ENCODE results near the gene OR4F6.
"Not testable (repeated sequence)": the region's sequence is repeated elsewhere in the genome, so short reads cannot be mapped to it uniquely, and the experiment has no call there.

DNA sequence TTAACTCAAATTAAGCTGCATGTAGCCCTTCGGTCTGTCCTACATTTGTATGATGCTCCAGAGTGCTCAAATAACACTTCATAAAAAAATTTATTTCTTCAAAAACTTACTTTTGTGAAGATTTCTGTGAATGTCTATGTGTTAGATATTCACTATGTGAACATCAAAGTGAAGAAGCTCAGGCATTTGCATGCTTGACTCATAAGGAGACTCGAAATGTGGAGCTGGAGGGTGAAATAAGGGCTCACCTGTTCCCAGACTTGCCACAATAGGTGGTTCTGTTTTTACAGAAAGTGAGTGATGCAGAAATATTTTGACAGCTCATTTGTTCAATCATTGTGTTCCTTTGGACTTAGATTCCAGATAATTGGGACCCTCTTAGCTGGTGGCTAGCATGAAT lies 16.9 kb upstream of the OR4F6 start:
- TF ChIP-seq, protein P1, sequence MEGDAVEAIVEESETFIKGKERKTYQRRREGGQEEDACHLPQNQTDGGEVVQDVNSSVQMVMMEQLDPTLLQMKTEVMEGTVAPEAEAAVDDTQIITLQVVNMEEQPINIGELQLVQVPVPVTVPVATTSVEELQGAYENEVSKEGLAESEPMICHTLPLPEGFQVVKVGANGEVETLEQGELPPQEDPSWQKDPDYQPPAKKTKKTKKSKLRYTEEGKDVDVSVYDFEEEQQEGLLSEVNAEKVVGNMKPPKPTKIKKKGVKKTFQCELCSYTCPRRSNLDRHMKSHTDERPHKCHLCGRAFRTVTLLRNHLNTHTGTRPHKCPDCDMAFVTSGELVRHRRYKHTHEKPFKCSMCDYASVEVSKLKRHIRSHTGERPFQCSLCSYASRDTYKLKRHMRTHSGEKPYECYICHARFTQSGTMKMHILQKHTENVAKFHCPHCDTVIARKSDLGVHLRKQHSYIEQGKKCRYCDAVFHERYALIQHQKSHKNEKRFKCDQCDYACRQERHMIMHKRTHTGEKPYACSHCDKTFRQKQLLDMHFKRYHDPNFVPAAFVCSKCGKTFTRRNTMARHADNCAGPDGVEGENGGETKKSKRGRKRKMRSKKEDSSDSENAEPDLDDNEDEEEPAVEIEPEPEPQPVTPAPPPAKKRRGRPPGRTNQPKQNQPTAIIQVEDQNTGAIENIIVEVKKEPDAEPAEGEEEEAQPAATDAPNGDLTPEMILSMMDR (IDR thresholded peaks at IDR 0.05): not testable (repeated sequence)
- TF ChIP-seq NFYB (CRISPR knock-in tag; conservative IDR thresholded peaks at IDR 0.05; ENCODE audit: low read depth); ZBTB21 (CRISPR knock-in tag; IDR thresholded peaks at IDR 0.05; ENCODE audit: borderline replicate concordance); JUN (CRISPR knock-in tag; IDR thresholded peaks at IDR 0.05); TCF7 (CRISPR knock-in tag; IDR thresholded peaks at IDR 0.05; ENCODE audit: low read depth); ZNF121 (CRISPR knock-in tag; IDR thresholded peaks at IDR 0.05); SP1 (CRISPR knock-in tag; conservative IDR thresholded peaks at IDR 0.05); ZNF263 (CRISPR knock-in tag; IDR thresholded peaks at IDR 0.05; ENCODE audit: low read depth): not testable (repeated sequence)
- TF ChIP-seq, protein P2, sequence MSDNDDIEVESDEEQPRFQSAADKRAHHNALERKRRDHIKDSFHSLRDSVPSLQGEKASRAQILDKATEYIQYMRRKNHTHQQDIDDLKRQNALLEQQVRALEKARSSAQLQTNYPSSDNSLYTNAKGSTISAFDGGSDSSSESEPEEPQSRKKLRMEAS (CRISPR knock-in tag; IDR thresholded peaks at IDR 0.05): not testable (repeated sequence)
- TF ChIP-seq, protein P3, sequence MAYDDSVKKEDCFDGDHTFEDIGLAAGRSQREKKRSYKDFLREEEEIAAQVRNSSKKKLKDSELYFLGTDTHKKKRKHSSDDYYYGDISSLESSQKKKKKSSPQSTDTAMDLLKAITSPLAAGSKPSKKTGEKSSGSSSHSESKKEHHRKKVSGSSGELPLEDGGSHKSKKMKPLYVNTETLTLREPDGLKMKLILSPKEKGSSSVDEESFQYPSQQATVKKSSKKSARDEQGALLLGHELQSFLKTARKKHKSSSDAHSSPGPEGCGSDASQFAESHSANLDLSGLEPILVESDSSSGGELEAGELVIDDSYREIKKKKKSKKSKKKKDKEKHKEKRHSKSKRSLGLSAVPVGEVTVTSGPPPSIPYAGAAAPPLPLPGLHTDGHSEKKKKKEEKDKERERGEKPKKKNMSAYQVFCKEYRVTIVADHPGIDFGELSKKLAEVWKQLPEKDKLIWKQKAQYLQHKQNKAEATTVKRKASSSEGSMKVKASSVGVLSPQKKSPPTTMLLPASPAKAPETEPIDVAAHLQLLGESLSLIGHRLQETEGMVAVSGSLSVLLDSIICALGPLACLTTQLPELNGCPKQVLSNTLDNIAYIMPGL (CRISPR knock-in tag; IDR thresholded peaks at IDR 0.05): not testable (repeated sequence)
